HG02943 (cell line): Measurements from ENCODE around the gene MIOX.

ENCODE experiments used
- ATAC-seq: cut with Tn5 transposase; IDR thresholded peaks from one replicate; pipeline ENCODE4 v1.9.1; 2021; ENCODE audit warnings: mild to moderate bottlenecking, low read depth, moderate library complexity; ENCODE audit not compliant: unreplicated experiment

MIOX gene

DNA sequence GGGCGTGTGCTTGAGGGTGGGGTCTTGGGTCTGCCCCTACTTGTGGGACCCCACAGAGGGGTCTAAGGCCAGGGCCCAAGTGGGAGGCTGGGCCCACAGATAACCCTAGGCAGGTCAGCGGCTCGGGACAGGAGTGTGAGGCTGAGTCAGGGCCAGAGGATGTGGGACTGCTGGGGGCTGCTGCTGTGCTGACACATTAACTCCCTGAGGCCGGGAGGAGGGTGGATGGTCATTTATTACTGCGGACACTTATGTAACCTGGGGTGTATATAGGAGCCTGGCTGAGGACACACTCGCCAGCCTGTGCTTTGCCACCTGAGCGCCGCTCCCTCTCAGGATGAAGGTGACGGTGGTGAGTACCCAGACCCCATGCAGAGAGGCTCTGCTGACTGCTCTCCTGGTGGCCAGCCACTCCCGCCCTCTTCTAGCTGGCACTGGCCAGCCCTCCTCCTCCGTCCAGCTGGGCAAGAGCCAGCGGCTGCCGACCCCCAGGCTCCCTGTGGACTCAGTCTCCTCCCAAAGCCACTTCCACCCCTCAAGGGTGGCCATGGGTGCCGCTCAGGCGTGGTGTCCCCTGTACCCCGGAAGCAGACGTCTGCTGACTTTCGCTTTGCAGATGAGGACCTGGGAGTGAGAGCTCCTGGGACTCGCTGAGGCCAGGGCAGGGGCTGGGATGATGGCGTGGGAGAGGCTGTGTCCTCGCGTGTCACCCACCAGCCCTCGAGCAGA is at the start of gene MIOX:
MIOX (plus strand) TSS at position 299 of the 729 bp plus-strand sequence; CDS start at position 338, 39 bp downstream.
- no peak for ATAC-seq

- ATAC-seq, result no peak
These were observed 49.0 kb upstream of the MIOX start for GRCh38 chr22:50437511-50438304.

DNA sequence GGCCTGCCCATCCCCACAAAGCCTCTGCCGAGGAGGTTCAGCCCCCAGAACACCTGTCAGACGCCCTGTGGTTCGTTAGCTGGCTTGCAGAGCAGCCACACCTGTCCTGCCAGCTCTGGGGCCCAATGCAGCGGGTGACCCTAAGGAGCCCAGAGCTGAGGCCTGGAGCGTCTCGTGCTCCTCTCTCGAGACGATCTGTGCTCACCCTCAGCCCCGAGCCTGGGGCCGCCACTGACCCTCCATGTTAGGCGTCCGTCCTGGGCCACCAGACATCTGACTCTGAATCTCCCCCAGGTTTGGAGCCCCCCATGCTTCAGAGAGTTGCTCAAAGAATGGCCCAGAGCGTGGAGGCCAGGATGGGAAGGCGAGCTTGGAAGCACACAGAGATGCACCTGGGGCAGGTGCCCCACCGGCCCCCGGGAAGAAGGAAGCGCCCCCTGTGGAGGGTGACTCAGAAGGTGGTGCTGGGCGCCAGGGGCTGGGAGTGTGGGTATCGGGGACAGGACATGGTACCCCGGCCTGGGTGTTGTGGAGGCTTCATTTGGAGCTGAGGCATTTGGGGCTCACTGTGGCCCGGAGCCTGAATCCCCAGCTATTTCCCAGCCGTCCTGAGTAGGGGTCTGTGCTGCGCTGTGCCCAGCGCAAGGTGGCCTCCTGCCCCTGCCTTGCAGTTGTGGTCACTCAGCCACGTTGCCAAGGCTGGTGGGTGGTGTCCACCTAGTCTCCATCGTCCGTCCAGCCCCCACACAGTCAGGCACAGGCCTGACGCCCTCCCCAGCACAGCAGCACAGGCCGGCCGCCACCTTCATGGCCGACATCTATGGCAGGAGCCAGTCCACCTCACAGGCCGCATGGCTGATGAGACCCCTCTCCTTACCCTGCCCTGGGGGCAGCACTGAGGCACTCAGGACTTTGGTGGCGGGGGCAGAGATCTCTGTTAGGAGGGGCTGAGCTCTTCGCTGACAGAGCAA is 48.1 kb upstream of the MIOX start:
- ATAC-seq, result no peak

GRCh38 chr22:50439314-50439870 is 47.3 kb upstream of the MIOX start:
- no peak for ATAC-seq

DNA sequence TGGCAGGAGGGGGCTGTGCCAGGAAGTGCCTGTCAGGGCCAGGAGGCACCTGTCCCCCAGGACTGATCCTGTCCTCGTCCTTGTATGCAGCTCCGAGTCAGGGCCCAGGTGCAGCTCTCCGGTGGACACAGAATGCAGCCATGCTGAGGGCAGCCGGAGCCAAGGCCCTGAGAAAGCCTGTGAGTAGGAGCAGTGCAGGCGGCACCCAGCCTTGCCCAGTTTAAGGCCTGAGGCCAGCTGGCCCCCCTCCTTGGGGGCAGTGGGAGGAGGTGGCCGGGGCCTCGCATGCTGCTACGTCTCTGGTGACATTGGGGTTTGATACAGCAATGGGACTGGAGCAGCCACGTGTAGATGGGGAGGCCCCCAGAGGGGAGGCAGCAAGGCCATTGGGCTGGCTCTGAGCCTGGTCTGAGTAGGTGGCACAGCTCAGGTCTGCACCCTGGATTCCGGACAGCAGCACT is 46.8 kb upstream of the MIOX start:
- no peak for ATAC-seq

GRCh38 chr22:50440544-50441249 is 46.0 kb upstream of the MIOX start:
- ATAC-seq, result no peak

DNA sequence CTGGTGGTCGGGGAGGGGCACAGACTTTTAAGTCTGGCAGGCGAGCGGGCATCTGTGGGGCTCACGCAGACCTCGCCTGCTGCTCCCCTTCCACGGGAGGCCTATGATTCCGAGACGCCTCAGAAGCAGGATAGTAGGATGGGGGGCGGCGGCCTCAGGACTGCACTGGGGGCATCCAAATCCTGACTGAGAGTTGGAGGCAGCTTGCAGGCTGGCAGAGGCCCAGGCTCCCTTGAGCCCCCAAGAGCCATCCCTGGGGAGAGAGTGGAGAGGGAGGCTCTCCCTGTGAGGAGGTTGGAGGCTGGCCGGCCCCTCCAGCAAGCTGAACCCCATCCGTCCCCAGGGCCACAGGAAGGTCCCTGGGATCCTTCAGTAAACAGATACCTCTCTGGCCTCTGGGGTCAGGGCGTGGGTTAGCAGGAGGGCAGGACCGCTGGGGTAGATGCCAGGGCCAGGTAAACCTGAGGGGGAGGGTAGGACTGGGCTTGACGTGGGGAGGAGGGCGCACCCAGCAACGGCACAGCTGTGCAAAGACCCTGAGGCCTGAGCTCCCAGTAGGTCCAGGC is 45.1 kb upstream of the MIOX start:
- ATAC-seq, result no peak

- no peak for ATAC-seq
These were observed 43.5 kb upstream of the MIOX start for GRCh38 chr22:50443197-50443596.

DNA sequence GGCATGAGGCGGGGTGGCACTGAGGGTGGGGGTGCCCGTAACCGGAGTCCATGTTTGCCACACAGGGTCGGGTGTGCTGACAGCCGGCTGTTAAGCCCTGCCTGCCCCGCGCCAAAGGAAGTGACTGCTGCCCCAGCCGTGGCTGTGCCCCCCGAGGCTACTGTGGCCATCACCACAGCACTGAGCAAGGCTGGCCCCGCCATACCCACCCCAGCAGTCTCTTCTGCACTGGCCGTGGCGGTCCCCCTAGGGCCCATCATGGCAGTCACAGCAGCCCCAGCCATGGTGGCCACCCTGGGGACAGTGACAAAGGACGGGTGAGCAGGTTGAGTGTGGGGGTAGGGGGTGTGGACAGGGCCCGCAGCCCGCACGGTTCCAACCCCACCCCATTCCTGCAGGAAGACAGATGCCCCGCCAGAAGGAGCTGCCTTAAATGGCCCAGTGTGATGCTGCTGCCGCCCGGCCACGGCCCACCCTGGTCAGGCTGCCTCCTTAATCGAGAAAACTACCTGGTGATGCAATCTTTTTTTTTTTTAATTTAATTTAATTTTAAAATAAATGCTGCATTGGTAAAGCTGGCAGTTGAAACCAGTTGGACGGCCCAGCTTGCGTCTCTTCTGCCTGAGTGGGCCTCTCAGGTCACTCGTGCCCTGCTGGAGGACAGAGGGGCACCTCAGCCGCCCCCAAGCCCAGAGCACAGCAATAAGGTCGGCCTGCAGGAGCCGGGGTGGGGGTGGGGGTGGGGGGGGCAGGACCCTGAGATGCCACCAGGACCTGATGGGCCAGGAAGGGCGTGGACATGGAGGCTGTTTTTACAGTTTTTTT is 42.6 kb upstream of the MIOX start:
- no peak for ATAC-seq

DNA sequence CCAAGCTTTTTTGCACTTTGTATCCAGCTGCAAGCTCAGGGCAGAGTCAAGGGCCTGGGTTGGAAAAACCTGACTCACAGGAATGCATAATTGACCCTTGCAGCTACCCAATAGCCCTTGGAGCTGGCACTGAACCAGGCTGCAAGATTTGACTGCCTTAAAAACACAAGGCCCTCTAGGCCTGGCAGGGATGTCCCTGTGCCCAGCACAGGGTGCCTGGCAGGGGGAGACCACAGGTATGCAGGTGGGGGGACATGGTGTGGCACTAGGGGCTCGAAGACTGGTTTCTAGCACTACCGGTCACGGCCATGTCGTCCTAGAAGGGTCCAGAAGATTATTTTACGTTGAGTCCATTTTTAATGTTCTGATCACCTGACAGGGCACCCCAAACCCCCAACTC is 42.0 kb upstream of the MIOX start:
- no peak for ATAC-seq

DNA sequence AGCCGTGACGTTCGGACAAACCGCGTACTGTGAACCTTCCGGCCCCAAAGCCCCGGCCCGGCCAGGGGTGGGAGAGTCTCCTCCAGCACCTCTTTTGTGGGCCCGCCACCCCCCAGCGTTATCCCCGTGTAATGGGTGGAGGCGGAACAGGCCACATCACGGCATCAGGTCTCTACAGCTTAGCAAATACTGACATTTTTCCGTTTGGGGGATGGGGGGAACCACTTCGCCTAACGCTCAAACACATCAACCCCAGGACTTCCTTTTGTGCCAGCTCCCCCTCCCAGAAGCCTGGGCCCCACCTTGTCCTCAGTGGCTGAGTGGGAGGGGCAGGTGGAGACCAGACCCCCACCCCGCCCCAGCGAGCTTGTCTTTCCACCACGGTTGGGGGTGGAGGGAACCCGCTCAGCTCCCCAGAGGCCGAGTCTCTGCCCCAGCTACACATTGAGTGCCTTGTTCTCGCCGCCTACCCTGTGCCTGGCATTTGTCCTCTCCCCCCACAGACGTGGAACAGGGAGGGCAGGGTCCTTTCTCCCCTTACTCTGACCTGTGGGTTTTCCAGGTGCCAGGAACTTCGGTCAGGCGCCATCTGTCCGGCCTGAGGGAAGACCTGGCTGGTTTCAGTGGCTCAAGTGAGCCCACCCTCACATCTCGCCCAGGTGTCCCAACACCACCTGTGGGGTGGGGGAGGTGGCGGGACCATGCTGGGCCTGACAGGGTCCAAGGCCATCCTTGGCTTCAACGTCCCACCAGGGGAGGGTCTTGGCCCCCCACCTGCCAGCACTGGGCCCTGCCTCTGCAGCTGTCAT is 41.4 kb upstream of the MIOX start:
- no peak for ATAC-seq

GRCh38 chr22:50445880-50446707 is 40.6 kb upstream of the MIOX start:
- ATAC-seq, result no peak

DNA sequence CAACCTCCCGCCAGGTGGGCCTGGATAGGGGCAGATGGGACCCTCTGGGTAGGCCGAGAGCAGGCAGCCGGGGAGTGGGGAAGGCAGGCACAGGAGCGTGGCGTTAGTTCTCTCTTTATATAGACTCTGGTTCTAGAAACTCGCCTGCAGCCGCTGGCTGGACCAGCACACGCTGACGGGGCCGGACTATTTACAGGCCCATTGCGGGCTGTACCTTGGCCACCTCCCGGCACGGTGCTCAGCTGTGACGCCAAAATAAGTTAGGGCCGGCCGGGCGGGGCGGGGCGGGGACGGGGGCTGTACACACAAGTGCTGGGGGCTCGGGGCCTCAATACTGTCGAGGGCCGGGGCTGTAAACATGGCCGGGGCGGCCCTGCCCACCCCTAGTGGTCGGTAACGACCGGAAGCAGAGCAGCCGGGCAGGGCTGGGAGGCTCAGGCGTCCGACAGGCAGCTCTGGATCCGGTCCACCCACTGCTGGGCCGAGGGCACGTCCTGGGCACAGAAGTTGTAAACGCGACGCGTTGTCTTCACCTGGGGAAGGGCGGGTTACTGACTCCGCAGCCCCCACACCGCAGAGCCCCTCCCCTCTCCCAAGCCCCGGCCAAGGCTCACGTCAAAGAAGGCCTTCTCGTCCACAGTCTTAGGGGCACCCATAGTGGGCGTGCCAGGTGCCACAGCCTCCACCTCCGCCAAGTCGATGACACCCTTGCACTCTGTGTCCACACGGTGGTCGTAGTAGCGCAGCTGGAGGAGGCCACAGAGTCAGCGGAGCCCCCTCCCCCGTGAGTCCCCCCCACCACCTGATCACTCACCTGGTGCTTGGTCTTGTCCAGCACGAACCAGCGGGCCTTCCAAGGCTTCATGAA is 39.7 kb upstream of the MIOX start:
- no peak for ATAC-seq

DNA sequence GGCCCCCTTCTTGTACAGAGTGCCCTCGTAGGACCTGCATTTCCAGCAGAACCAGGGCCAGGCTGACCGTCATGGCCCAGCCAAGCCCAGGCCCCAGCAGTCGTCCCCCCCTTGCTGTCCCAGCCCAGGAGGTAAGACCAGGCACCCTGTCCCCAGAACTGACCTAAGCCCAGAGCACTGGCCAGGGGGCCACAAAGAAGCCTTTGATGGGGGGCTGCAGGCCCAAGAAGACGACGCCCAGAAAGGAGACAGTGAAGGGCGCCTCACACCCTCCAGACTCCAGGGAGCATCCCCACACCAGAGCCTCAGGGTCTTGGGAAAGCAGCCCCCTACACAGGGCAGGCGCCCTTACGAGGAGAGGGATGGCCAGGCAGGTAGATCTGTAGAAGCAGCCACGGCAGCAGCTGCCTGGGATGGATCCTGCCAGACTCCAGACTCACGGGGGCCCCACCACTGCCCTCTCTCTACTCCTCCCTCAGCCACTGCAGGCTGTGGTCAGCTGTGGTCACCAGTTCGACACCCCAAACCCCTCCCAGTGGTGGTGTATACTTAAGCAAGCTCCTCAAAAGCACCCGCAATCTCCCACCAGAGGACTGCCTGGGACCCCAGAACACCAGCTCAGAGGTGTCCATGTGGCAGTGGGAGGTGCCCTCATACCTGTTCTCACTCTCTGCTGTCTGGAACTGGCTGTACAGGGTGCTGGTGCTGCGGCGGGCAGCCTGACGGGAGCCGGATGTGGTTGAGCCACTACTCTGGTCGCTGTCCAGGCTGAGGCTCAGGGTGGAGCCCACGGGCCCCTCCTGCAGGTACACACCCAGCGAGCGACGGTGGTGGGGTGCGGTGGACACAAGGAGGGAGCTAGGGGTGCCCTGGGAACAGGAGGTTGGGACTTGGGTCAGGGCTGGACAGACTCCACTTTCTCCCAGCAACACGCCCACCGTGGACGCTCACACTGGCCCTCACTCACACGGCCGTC is 38.8 kb upstream of the MIOX start:
- ATAC-seq, result no peak

DNA sequence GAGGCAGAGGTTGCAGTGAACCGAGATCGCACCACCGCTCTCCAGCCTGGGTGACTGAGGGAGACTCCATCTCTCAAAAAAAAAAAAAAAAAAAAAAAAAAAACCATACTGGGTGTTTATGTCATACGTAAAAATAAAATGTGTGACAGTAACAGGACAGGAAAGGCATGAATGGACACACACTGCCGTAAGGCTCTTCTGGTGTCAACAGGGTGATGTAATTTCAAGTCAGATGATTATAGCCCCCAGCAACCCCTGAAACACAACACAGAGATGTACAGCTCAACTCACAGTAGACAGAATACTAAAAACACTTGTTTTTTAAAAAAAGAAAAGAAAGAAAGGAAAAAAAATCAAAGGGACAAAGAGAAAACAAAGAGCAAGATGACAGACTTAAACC is 34.0 kb upstream of the MIOX start:
- ATAC-seq, result no peak
